Limb (tissue), 2 donors: ENCODE data around the gene NPY1R.
A peak's percentile ranks its signal among the peaks of the same experiment; 100 is the strongest.

Experiments used
- DNase-seq, 2 donors: peaks; one replicate each; pipeline ENCODE4 v3.0.0-alpha.2; 2016; ENCODE audit errors: extremely low spot score in 2 of 2

The NPY1R gene

DNA sequence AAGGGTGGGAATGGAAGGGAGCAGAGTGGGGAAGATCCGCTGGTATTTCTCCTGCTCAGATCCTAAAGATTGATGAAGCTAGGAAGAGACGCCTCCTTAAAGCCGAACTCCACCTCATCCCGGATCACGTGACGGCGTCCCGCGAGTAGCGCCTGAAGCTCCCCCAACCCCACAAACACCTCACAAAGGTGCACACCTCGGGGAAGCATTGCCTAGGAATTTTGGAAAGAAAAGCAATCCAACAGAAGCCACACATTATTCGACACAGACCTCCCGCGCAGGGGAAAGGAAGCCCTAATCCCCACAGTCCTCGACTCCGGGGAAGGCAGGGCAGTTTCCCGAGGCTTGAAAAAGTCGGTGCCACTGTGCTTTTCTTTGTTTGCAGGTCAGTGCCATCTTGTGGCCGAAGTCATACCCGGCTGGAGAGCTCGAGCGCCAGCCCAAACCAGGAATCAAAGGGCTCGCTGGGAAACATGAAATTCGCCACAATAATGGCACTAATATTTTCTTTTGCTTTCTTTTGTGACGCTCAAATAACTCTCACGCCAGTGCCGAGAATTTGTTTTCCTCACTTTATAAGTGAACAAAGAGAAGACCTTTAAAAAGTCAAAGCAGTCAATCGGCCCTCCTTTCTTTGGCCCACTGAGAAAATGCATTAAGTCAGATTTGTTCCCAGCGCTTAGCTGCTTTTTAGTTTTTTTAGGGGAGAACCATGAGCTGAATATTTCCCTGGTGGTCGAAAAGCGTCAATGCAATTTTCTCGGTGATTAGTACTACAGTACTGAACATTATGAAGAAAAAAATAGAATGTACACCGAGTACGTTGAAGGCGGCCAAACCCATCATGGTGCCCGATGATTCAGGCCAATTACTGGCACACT, at the start of gene NPY1R:
Gene NPY1R, minus strand, starts transcription at position 71 of the 881 bp plus-strand sequence. CDS start 6,042 bp downstream, outside the sequence.
- DNase-seq: peak; percentile 79 to 84

DNA sequence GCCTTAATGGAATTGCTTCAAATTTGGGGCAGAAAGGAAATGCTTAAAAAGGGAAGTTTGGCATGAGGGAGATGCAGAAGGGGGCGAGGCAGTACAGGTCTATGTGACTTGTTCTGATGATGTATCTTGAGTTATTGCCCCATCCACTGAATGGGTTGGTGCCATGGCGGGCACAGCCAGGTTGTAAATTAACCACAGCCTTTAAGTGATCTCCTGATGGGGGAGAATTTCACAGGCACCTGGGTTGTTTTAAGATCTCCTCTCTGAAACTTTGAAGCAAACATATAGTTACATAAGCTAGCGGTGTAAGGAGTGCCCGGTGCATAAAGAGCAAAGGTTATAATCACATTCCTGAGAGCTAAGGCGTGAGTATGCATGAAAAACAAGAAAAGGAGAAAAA, 48.3 kb upstream of the NPY1R start:
- no peak for DNase-seq

DNA sequence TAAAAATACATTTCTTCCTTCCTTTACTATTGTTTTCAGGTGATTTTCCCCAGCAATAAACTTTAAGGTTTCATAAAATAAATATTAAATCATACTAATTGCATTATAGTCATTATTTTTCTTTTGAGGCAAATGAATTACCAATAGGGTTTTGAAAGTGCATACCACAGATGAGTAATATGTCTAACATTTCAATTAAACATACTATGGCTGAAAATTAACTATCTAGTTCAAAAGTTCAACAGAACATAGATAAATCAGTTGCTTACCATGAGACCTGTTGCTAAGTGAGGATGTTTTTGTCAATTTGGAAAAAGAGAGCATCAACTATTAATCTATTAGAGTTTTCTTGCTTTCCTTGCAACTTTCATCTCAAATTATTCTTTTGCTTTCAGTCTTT, 46.3 kb upstream of the NPY1R start:
- no peak for DNase-seq

DNA sequence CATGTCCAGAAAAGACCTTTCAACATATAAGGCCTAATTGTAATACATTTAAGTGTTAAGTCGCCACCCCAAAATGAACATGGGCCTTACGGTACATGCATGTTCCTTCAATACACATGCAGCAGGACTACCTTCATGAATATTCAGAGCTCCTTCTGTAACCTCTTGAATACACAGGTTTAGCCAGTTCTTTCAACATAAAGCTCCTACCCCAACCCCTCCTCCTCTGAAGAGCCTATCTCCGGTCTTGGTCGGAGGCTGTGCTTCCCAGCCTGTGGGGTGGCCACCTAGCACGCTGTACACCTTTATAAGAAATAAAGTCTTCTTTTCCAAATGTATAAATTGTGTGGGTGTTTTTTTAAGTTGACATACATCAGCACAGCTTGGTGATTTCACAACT, 39.6 kb upstream of the NPY1R start:
- no peak for DNase-seq

DNA sequence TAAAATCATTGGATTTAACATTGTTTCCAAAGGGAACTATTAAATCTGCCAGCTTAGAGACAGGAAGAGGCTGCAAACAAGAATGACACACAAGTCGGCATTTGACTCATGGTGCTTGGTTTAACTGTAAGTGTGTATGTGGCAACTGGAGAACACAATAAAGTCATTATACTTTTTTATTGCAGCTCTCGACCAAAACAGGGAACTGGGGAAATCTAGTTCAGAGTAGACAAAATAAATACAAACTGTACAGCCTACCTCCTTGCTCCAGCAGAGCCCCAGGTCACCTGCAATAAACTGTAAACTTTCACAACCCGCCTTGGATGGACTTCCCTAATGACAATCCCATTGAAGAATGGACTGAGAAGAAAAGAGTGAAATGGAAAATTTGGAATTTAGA, 35.3 kb upstream of the NPY1R start:
- DNase-seq: no peak

DNA sequence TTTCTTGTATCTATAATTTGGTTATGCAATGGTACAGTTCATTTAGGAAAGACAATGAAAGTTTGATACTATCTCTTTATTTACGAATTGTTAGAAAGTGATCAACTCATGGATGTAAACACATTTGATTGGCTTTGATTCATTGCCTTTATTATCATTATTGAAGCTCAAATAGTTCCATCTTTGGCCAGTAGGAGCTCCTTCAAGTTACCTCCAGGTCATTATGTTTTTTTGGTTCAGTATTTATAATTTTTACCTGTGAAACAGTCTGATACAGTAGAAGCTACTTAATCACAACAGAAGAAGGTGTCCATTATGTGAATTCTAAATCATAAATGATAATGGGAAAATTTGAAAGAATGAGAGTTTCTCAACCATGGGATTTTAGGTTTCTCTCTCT, 23.7 kb upstream of the NPY1R start:
- DNase-seq: no peak

DNA sequence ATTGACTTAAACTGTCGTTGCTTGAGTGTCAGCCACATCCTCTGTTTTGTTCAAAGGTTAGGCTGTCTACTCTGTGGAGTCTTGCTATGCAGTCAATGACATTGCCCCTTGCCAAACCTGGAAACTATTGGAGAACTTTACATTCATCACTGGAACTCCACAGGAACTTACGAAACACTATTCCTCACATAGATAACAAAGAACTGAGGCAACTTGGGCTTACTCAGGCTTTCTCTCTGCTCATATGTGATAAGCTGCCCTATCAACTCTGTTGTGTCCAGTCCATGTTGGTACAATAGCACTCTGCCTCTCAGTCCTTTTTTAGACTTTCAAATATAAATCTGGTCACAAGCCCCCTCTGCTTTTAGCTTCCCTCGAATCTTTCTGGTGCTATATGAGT, 20.7 kb upstream of the NPY1R start:
- DNase-seq: no peak

DNA sequence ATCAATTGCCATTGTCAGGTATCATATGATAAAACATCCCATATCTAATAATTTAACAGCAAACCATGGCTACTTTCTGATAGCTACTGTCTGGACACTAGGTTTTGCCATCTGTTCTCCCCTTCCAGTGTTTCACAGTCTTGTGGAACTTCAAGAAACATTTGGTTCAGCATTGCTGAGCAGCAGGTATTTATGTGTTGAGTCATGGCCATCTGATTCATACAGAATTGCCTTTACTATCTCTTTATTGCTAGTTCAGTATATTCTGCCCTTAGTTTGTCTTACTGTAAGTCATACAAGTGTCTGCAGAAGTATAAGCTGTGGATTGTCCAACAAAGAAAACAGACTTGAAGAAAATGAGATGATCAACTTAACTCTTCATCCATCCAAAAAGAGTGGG, 18.3 kb upstream of the NPY1R start:
- DNase-seq: no peak

DNA sequence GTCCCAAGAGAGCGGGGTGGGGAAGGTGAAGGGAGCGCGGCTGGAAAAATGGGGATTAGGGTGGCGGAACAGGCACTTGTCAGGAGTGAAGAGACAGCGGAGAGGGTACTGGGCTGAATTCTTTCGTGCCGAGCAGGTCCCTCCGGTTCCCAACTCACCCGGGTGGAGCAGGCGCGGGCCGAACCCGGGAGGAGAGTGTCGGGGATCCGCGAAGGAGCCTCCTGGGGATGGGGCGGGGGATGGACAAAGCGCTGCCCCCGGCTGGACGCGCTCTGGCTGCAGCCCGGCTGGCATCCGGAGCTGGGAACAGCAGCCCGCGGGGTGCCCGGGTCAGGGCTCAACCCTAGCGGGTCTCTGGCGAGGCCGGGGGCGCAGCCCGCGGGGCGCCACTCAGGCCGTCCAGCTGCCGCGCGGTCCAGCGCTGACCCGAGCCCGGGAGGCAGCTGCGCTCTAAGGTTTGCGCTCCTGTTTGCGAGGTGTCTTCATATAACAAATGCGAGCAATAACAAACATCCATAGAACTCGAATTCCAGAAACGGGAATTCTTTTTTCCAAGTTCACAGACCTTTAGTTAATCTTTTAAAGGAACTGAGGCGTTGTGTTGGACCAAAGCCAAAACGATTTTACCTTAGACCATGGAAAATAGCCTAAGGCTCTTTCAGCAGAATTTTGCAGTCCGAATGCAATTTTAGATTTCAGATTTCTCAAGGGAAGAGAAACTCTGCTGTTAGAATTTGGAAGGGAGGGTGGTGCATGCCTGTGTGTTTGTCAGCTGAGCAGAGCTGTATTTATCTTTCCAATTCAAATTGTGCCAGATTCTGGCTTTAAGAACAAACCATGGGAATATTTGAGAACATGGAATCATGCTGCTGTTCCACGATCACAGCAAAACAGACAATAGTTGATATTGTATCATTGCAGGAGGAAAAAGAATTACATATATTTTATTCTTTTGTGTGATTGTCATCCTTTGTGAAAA, 12.0 kb upstream of the NPY1R start:
- DNase-seq: peak in 1 of 2 donors; percentile 55

DNA sequence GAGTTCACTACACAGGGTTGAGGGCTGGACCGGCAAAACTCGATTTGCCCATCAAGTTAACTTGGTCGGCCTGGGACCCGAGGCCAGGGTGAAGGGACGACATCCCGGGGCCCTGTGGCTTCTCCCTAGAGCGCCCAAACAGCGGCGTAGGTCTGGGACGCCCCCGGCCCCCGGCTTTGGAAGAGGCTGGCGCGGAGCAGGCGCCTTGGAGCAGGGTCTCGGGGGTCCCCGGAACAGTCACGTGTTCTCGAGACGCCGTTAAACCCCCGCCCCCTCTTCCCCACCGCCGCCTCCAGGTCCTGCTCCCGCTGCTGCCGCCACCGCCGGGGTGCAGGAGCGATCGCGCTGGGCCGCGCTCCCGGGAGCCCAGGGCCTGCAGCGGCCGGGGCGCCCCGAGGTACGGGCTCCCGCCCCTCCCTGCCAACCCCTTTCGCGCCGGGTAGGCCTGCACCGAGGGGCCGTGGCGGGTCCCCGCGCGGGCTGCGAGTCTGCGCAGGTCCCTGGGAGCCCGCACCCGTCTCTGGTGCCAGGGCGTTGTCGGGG, 11.3 kb upstream of the NPY1R start, which contains the start of gene NPY5R:
Gene NPY5R, plus strand, starts transcription at position 289 of the 543 bp plus-strand sequence. CDS start 6,382 bp downstream, outside the sequence.
- no peak for DNase-seq

DNA sequence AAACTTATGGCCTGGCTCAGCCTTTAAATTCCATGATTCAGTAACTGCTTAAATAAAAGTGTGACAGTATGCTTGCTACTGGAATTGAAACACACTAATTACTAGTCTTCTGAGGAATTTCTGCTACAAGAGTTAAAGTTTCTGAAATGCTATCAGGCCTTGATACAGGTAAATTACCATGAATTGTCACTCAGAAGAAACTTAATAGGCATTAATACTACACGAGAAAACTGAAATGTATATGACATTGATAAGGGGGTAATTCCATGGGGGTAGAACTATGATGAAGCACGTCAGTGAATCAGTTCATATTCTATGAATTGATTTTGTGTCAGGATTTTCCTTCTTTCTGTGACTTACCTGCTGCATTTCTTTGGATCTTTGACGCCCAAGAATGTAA, 3.0 kb upstream of the NPY1R start:
- DNase-seq: no peak

DNA sequence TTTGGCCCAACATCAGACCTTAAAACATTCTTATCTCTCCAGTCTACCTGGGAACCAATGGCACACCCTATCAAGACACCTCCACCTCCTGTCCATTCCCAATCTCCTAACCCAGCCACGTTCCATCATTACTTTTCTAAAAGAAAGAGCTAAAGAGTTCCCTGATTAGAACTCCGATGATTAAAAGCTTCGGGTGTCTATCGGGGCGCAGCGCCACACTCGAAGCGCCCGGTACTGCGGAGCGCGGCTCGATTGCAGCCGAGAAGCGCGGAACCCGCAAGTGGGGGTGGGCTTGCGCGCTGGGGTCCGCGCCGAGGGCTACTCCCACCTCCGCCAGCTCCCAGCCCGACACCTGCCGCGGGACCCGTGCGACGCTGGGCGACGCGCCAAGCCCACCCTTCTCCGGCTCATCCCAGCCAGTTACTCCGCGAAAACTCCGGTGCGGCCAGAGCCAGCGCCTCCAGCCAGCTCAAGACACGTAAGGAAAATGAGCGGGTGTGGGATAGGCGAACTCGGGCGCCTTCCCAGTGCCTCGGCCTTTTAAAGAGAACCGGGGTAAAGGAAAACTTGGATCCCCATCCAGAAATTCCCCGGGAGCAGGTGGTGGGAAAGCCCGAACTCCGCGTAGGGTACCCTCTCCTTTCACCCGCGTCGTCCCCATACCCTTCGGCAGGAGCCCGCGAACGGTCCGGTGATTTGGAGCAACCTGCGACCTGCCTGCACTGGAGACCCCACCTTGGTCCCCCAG, 593 bp downstream of the NPY1R start:
- DNase-seq: peak in 1 of 2 donors; percentile 72

DNA sequence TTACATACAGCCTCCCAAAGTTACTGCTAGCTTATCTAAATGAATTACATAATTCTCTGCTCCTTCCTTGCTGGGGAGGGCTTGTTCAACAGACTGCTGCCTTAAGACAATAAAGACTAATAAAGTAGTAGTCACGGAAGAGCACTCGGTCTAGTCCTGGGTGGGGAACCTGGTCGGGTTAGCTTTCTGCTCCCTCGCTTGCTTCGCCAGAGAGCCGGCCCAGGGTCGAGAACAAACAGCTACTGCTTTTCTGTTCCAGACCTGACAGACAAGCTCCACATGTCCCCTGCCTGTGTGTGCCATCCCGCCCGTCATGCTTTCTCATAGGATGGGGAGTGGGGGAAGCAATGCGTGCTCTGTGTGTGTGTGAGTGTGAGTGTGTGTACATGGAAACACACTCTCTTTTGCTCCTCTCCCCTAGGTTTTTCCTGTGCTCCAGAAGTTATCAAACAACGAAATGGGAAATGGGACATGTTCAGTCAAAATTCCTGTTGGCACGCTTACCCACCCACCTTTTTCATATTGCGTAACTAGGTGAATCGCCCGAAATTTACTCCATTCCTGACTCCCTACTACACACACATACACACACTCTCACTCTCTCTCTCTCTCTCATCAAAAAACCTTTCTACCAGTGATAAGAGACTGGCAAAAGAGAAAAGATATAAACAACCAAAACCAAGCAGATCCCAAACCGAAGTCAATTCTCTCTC, 1.3 kb downstream of the NPY1R start:
- peak in 1 of 2 donors; percentile 33 for DNase-seq

DNA sequence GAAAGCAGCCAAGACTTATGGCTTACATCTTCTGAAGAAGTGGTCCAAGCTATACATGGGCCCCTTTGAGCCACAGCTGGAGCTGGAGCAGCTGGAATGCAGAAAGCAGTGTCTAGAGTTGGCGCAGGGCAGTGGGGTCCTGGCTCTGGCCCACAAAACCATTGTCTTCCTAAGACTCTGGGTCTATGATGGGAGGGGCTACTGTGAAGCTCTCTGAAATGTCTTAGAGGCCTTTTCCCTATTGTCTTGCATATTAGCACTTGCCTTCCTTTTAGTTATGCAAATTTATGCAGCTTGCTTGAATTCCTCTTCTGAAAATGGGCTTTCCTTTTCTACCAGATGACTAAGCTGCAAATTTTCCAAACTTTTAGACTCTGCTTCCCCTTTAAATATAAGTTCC, 15.3 kb downstream of the NPY1R start:
- no peak for DNase-seq

DNA sequence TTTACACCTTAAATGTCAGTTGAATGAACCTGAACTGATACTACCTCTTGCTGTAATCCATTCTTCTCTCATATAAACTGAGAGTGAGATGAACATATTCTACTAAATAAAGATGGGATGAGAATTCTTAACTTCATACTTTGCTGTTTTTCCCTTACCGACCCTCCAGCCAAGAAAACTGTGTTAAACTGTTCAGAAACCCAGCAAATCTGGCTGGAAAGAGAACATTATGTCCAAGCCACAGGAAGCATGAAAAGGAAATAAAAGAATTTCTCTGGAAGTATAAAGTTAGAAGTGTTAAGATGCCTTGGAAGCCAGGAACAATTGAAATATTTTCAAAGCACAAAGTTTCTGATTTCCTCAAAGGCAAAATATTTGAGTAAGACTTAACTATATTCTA, 22.9 kb downstream of the NPY1R start:
- no peak for DNase-seq

DNA sequence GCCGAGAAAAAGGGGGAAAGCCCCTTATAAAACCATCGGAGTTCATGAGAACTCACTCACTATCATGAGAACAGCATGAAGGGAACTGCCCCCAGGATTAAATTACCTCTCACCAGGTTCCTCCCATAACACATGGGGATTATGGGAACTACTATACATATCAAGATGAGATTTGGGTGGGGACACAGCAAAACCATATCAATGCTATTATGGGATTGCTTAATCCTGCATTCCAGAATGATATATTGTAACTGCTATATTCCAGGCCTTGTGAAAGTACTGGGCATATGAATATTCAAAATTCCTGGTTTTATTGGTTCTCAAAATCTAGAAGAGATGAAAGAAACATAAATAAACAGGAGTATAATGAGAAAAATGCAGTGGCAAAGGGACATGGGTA, 29.3 kb downstream of the NPY1R start:
- no peak for DNase-seq

DNA sequence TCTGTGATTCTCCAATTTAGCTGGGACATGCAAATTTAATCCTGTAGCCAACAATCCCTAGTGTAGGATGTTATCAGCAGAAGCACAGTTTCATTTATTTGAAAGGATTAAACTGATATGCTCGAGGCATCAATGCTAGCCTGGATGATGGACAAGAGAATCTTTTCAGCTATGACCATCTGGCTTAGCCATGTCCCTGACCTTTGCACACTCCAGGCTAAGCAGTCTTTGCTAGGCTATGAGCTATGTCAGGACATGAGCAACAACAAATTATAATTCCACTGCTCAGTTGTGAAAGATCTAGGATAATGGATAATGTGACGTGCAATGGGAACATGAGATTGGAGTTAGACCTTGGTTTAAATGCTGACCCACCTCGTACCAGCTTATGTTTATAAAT, 32.0 kb downstream of the NPY1R start:
- DNase-seq: no peak

DNA sequence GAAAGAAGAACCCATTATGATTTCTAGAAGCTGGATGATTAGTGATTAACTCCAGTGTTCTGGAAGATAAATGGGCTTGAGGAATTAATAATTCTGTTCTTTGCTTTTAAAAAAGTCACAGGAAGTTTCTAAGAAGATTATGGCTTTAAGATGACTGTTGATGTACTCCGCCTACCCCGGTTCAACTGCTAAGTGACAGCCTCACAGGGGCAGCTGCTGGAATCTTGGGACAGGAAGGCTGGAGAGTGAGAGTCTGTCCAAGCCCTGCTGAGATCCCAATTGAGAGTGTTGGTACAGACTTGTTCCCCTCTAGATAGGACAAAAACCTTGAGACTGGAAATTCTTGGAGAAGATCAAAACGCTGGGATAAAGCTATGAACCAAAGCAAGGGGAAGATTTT, 37.3 kb downstream of the NPY1R start:
- DNase-seq: no peak

DNA sequence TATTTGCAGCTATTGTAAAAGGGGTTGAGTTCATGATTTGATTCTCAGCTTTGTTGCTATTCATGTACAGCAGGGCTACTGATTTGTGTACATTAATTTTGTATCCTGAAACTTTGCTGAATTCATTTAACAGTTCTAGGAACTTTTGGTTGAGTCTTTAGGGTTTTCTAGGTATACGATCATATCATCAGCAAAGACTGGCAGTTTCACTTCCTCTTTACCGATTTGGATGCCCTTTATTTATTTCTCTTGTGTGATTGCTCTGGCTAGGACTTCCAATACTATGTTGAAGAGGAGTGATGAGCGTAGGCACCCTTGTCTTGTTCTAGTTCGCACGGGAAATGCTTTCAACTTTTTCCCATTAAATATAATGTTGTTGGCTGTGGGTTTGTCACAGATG, 48.1 kb downstream of the NPY1R start:
- DNase-seq: no peak

DNA sequence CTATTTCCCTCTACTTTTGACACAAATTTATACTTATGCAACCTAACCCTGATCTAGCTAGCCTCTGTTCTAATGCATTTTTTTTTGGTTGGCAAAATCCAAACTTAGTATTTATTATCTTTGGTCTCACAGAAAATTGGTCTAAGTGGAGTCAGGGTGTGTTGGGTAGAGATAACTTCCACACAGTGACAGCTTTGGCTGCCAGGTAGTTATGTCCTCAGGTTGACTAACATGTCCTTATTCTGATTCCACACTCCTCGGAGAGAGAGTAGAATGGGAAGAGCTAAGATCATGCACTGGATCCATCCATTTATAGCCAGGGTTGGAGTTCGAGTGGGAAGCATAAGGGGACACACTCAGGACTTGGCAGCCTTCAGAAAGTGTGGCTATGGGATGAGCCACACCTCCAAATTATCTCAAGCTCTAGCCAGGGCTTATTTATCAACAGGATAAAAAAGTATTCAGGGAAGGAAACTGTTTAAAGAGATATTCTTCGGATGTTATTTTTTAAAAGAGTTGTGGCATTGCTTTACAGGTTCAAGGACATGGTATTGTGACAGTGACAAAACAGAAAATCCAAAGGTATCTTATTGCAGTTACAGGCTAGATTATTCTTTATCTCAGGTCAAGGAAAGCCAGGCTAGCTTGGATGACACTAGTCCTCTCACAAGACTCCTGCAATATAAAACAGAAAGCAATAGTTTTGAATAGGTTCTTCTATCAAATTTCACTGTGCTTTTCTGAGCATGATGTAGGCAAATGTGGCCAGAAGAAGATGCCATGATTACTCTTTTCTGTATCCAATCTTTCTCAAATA, 51.5 kb downstream of the NPY1R start:
- DNase-seq: no peak
